SW 1271 (cell line): ENCODE measurements around the gene CEPT1.
"Not testable (repeated sequence)": the region's sequence is repeated elsewhere in the genome, so short reads cannot be mapped to it uniquely, and the experiment has no call there.

ENCODE experiments used
- DNase-seq, 2 experiments: peaks; one replicate each; lab custom pipeline; 2025; lab: John Stamatoyannopoulos, UW

Gene CEPT1

DNA sequence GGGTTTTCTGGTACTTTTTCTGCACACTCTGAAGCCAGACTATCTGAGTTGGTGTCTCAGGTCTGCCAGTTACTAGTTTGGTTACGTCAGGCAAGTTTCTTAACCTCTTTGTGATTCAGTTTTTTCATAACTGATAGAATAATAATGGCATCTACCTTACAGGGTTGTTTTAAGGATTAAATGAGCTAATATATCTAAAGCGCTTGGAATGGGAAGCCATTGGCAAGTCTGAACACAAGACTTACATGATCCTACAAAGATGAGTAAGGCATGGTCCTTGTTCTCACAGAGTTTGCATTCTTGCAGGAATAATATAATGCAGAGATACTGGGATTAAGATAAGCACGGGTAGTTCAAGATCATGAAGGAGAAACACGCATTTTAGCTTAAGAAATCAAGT, 69.6 kb downstream of the CEPT1 start:
- no peak for DNase-seq

DNA sequence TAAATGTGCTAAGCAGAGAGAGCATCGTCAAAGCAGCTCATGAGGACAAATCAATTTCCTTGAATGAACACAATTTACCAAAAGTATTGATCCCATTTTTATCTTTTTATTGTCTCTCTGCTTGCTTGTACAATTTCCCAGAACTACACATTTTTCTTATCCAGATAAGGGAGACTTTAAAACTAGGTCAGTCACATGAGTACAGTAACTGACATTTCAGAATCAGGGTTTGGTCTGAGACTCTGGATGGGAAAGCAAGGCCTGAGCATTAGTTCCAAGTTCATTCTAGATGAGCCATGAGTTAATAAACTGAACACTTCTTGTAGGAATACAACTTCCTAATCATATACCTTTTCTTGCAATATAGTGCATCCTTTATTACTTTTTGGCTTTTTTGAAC, 71.9 kb downstream of the CEPT1 start:
- no peak for DNase-seq

DNA sequence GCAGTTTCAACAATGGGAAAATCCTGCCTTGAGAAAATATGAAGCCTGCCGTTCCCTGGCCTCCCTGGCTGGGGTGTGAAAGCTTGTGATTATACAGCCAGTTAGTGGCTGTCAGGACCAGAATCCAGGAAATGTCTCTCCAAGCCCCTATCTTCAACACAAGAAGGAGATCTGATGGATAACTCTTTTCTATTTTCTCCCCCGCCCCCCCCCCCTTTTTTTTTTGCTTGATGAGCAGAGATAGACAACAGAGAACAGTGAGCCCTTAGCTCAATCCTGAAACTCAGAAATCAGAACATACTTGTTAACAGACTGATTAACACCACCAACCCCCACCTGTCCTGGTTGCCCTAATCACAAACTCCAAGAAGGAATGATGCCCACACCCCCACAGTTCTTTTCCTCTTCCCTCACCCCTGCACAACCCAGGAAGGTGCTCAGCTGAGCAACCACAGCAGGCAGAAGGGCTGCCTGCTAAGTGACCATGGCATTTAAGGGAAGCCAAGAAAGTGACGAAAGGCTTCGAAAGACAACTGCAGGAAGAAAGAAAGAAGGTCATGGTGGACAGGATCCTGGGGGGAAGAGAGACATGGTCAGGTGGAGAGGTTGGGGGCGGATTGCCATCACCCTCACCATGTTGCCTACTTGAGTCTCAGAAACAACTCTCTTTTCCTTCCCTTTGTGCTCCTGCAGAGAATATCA, 72.8 kb downstream of the CEPT1 start:
- no peak for DNase-seq

GRCh38 chr1:111213412-111213811, 73.4 kb downstream of the CEPT1 start:
- DNase-seq, result no peak

DNA sequence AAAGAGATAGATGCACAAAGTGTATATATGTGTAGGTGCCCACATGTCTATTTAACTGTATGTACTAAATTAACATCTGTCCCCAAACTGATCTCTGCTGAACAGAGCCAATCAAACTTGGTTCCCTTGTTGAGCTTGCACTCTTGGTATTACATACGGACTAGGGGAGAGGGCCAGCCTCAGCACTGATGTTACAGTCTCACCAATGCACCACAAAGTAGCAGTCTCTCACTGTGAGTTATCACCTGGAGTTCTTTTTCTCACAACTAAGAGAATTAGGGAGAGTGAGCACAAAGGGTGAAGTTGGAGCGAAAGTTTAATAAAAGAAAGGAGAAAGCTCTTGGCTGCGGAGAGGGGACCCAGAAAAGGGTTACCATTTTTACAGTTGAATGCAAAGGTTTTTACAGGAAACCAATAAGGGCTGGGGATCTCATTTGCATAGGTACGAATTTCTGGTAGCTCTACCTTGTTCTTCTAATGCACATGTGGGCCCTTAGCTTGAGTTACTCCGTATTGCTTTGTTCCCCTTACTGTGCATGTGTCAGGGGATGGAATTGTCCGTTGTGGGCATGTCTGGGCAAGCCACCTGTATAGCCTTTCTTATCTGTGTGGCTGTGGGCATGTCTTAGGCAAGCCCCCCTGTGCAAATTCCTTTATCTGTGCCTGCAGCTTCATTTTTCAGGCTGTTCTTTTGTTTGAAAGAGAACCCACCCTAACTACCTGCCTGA, 74.2 kb downstream of the CEPT1 start:
- DNase-seq, result no peak

GRCh38 chr1:111214884-111215283, 74.9 kb downstream of the CEPT1 start:
- no peak for DNase-seq

DNA sequence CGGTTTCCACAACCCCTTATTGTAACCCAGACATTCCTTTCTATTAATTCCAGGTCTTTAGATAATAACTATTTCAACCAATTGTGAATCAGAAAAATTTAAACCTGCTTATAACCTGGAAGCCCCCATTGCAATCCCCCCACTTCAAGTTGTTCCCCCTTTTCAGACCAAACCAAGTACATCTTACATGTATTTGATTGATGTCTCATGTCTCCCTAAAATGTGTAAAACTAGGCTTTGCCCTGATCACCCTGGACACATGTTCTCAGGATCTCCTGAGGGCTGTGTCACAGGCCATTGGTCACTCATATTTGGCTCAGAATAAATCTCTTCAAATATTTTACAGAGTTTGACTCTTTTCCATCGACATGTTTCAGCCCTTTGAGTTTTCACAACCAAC, 75.3 kb downstream of the CEPT1 start:
- not testable (repeated sequence) for DNase-seq

DNA sequence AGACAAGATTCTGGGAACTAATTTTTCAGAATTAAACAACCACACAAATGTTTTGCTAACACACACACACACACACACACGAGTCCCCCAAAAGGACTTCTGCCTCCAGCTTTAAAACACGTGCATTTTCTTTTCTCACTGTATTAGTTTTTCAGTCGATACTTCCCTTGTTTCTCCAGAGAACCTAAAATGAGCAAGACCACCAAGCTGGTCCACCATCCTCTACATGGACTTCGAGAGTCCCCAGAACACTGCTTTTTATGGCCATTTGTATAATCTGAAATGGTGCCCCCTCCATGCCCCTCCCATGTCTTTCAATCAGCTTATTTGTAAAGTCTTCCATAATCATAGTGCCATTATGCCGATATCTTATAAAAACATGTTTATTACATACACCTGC, 76.7 kb downstream of the CEPT1 start:
- no peak for DNase-seq

- DNase-seq, result no peak
Observed at GRCh38 chr1:111217183-111217910, 77.3 kb downstream of the CEPT1 start.

GRCh38 chr1:111218701-111219556, 78.9 kb downstream of the CEPT1 start:
- no peak for DNase-seq

GRCh38 chr1:111219557-111220286, 79.7 kb downstream of the CEPT1 start:
- no peak for DNase-seq

DNA sequence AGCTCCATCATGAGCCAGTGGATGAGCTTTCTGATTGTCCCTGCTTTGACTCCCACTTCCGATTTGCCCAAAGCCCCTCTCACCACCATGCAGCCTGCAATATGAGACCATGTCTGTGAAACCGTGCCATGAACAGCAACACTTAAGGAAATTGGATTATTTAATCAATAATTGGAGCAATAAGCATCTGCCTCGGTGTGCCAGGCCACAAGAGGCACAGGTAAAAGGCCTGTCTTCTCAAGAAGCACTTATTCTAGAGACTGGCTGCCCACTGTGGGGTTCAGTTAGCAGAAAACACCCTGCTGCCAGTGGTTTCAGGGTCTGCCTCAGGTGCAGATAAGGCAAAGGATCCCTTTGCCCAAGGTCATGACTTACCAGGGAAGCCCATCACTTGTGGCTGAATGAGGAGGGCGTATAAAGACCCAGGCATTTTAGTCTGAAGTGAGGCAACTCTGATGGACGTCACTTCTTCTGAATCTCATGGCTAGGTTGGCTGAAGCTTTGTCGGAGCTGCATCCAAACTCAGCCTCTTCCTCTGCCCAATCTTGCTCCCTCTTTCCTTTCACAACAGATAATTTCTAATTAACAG, 80.4 kb downstream of the CEPT1 start:
- no peak for DNase-seq

DNA sequence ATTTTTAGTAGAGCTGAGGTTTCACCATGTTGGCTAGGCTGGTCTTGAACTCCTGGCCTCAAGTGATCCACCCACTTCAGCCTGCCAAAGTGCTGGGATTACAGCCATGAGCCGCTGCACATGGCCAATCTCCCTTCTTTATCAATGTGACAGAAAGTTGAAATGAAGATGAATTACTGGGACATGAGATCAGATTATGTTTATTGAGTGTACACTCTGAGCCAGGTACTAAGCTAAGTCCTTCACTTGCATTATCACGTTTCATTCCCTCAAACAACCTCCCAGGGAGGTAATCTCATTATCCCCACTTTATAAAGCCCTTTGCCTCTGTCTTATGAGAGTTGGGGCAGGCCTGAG, 81.2 kb downstream of the CEPT1 start:
- no peak for DNase-seq

GRCh38 chr1:111221633-111222291, 81.7 kb downstream of the CEPT1 start:
- DNase-seq, result no peak

DNA sequence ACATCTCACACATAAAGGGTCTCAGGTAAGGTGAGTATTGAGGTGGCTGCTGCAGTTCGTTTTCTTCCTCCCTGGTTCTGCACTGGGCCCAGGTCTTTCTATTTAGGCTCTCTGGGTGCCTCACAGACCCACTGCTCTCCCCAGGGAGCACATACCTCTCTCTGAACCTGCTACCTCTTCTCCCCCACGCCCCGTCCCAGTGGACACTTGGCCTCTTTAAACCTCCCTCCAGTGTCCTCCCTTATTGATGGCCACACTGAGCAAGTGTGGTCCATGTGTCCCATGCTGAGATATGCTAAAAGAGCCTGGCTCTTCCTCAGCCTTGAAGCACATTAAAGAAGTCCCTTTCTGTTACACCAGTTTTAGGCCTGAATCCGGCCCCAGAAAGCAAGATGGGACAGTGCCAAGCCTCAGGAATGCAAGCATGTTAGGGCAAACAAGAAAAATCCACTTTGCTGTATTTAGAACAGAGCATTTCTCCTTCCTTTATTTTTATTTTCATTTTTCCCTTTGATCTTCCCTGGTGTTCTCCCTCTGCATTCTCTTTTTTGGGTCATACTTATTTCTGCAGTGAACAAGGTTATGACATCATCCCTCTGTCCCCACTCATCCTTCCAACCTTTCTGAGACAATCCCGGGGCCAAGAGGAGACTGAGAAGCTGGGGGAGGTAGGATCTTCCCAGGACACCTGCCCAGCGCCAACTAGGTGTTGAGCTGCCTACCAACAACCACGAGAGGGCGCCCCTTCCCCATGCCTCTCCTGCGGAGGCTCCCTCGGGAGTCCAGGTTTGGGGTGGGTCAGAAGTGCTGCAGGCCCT, 82.5 kb downstream of the CEPT1 start:
- peak in 1 of 2 experiments; percentile 43 for DNase-seq

GRCh38 chr1:111223126-111223685, 83.2 kb downstream of the CEPT1 start:
- DNase-seq, result no peak

DNA sequence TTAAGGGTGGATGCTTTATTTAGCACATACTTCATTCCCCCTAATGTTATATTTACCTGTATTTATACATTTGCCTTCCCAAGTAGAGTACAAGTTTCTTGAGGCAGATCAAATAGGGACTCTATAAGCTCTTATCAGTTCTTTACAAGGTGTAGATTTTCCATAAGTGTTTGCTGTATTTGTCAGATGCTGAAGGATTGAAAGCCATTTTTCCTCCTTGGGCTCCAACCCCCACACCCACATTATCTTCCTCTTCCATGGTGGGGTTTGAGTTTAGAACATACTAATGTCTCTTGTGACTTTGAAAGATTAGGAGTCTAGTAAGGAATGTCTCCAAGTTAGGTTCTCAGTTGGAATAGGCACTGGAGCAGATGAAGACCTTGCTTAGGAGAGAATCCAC, 85.1 kb downstream of the CEPT1 start:
- no peak for DNase-seq

- DNase-seq, result no peak
Observed at GRCh38 chr1:111225717-111226400, 85.8 kb downstream of the CEPT1 start.

GRCh38 chr1:111227434-111227833, 87.4 kb downstream of the CEPT1 start, which contains the start of gene CHI3L2:
TSS of gene CHI3L2 (plus strand) at chr1:111227713. CDS start at chr1:111227730, 17 bp downstream.
- DNase-seq, result no peak
